ENCODE data around the gene CTNNA2. TPM values are rescaled to one million over a fixed set of nuclear protein-coding genes. Genes with fewer than 3 reads are reported as not detected.

The CTNNA2 gene
- total and polyA plus RNA-seq, 4 donors, result 0.01 to 0.37 TPM; not detected in 2

- WGBS, 2 donors, result 84 to 88% methylated on average over 5 of the region's 5 CpGs
- ATAC-seq (ENCODE audit: insufficient read depth, low FRiP score) (no peak), DNase-seq (no peak)
- H3K27ac ChIP-seq (ENCODE audit: low read depth in 1 of 2, low read length in 1 of 2), result no peak overlapping the region
- H3K27me3 ChIP-seq (ENCODE audit: control insufficient read depth in 3 of 3, insufficient read depth in 3 of 3, low read length in 2 of 3), result no peaks in the 10 kb centered on the region
- no peak for TF ChIP-seq CTCF (IDR thresholded peaks at IDR 0.05; ENCODE audit: control extremely low read depth, extremely low read depth)
- H3K4me3 ChIP-seq, result no peak overlapping the region
- no peak overlapping the region for H3K9ac ChIP-seq (ENCODE audit: insufficient read depth in 1 of 2, low read length in 2 of 2)
- H3K9me3 ChIP-seq (ENCODE audit: control insufficient read depth in 4 of 4, insufficient read depth in 3 of 4, low read length in 3 of 4), result no peaks in the 10 kb centered on the region
- no peaks in the 10 kb centered on the region for H3K36me3 ChIP-seq (ENCODE audit: control insufficient read depth in 4 of 4, insufficient read depth in 4 of 4, low read length in 4 of 4)
- peaks cover 0 to 3% (median 0%) of the 10 kb centered on the region in 5 donors for H3K4me1 ChIP-seq (ENCODE audit: control insufficient read depth in 5 of 5, insufficient read depth in 5 of 5, low read length in 5 of 5)
Observed at GRCh38 chr2:79945653-79946445, 433.0 kb downstream of the CTNNA2 start.

GRCh38 chr2:79947751-79948150 lies 434.9 kb downstream of the CTNNA2 start:
- 69 to 77% methylated on average over 2 of the region's 2 CpGs for WGBS, 2 donors
- Histone ChIP-seq H3K27me3 (ENCODE audit: control insufficient read depth in 3 of 3, insufficient read depth in 3 of 3, low read length in 2 of 3) (no peaks in the 10 kb centered on the region), H3K4me1 (ENCODE audit: control insufficient read depth in 5 of 5, insufficient read depth in 5 of 5, low read length in 5 of 5) (peaks cover 0 to 15% (median 3%) of the 10 kb centered on the region in 5 donors), H3K36me3 (ENCODE audit: control insufficient read depth in 4 of 4, insufficient read depth in 4 of 4, low read length in 4 of 4) (no peaks in the 10 kb centered on the region), H3K4me3 (no peak overlapping the region), H3K9me3 (ENCODE audit: control insufficient read depth in 4 of 4, insufficient read depth in 3 of 4, low read length in 3 of 4) (no peaks in the 10 kb centered on the region), H3K27ac (ENCODE audit: low read depth in 1 of 2, low read length in 1 of 2) (no peak overlapping the region), H3K9ac (ENCODE audit: insufficient read depth in 1 of 2, low read length in 2 of 2) (no peak overlapping the region)
- TF ChIP-seq CTCF (IDR thresholded peaks at IDR 0.05; ENCODE audit: control extremely low read depth, extremely low read depth), result no peak
- no peak for ATAC-seq (ENCODE audit: insufficient read depth, low FRiP score)
- no peak for DNase-seq

GRCh38 chr2:79950526-79950925 lies 437.7 kb downstream of the CTNNA2 start:
- H3K4me1 ChIP-seq (ENCODE audit: control insufficient read depth in 5 of 5, insufficient read depth in 5 of 5, low read length in 5 of 5), result peaks cover 0 to 24% (median 9%) of the 10 kb centered on the region in 5 donors
- no peak overlapping the region for H3K9ac ChIP-seq (ENCODE audit: insufficient read depth in 1 of 2, low read length in 2 of 2)
- ATAC-seq (ENCODE audit: insufficient read depth, low FRiP score), result no peak
- peaks cover 0 to 2% (median 0%) of the 10 kb centered on the region in 4 donors for H3K9me3 ChIP-seq (ENCODE audit: control insufficient read depth in 4 of 4, insufficient read depth in 3 of 4, low read length in 3 of 4)
- no peaks in the 10 kb centered on the region for H3K27me3 ChIP-seq (ENCODE audit: control insufficient read depth in 3 of 3, insufficient read depth in 3 of 3, low read length in 2 of 3)
- H3K27ac ChIP-seq (ENCODE audit: low read depth in 1 of 2, low read length in 1 of 2), result no peak overlapping the region
- no peak for DNase-seq
- H3K36me3 ChIP-seq (ENCODE audit: control insufficient read depth in 4 of 4, insufficient read depth in 4 of 4, low read length in 4 of 4), result no peaks in the 10 kb centered on the region
- WGBS, 2 donors, result 90 to 91% methylated on average over 3 of the region's 3 CpGs
- TF ChIP-seq CTCF (IDR thresholded peaks at IDR 0.05; ENCODE audit: control extremely low read depth, extremely low read depth), result no peak
- no peak overlapping the region for H3K4me3 ChIP-seq
